GM21786 (cell line): ENCODE results near the gene CAMTA1.

Source experiments
- ATAC-seq: cut with Tn5 transposase; IDR thresholded peaks from one replicate; pipeline ENCODE4 v1.9.1; 2021; ENCODE audit not compliant: unreplicated experiment

The CAMTA1 gene

DNA sequence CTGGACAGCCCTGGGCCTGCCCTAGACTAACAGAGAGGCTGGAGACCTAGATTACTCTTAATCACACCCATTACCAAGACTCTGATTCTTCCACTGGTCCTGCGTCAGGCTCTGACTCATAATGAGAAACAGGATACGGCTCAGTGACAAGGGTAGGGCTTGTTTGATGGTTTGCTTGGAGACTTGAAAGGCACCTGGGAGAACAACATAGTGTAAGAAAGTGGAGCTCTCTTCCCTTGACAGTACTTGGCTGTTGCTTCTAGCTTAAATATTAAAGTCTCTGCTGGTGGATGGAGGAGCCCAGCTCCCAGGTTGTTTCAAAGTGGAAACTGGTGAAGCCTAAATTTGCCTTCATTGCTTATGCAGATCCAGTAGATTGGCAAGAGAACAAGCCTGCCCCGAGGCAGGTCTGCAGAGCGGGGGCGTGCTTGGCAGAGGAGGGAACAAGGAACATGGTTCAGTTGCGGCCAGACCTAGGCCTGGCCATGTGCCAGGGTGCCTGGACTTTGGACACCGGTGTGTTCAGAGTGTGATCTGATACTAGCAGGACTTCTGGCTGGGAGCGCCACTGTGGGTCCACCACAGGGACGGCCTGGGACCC is 480.6 kb downstream of the CAMTA1 start:
- no peak for ATAC-seq

GRCh38 chr1:7266561-7266960 is 481.3 kb downstream of the CAMTA1 start:
- no peak for ATAC-seq

- no peak for ATAC-seq
Observed at GRCh38 chr1:7267493-7267892, 482.2 kb downstream of the CAMTA1 start.

- no peak for ATAC-seq
Observed at GRCh38 chr1:7268983-7269382, 483.7 kb downstream of the CAMTA1 start.

DNA sequence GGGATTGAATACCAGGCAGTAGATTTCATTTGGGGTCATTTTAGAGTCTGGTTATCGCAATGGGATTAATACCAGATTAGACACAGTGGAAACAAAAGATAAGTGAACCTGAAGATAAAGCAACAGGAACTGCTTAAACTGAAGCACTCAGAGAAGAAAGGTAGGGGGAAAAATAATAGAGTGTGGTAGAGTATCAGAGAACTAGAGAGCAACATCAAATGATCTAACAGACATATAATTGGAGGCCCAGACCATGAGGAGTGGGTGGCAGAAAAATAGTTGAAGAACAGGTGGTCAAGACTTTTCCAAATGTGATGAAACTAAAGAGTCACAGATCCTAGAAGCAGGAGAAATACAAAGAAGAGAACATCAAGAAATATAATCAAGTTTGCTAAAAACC is 484.3 kb downstream of the CAMTA1 start:
- no peak for ATAC-seq

DNA sequence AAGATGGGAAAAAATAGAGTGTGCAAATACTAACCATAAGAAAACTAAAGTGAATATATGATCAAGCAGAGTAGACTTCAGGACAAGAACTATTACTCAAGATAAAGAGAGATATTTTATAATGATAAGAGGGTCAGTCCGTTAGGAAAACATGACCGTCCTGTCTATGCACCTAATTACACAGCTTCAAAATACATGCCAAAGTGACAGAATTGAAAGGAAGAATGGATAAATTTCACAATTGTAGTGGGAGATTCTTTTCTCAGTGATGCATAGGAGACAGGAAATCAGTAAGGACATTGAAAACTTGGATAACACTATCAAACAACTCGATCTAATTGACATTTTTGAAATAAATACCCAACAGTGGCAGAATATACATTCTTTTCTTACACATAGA is 489.0 kb downstream of the CAMTA1 start:
- ATAC-seq, result no peak

GRCh38 chr1:7278045-7278444 is 492.8 kb downstream of the CAMTA1 start:
- no peak for ATAC-seq

DNA sequence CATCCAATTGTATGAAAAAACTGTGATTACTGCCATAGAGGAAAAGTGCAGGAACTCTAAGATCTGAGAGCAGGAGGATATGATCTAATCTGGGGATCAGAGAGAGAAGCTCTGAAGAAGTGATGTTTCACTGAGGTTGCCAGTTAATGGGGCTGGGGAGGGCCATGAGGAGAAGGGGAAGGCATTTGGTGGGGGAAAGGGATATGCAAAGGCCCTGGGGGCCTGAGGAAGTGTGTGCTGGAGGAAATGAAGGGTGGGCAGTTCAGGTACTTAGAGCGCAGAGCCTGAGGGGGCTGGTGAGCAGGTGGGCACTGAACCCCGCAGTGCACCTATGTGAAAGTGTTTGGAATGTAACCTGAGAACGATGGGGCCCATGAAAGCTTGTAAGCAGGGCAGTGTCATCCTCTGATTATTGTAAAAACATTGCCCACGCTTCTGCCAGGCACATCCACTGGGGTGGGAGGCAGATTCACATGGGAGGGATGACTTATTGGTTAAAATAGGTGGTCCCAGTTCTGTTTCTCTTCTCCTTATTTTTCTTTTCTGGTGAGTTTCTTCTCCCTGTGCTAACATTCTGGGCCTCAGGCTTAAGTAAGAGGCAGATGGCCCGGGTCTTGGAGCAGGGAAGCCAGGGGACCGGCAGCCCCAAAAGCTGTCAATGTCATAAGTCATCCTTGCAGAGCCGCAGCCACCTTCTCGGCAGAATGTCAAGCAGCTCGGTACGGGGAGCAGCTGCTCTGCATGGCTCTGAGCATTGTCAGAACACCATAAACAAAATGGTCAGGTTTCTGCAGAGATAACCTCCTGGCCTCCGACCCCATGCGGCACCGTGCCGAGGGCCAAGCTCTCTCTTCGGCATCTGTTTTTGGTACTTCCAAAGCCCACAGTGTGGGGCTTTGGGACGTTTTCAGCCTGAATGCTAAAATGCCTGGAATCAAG is 493.8 kb downstream of the CAMTA1 start:
- ATAC-seq, result no peak

DNA sequence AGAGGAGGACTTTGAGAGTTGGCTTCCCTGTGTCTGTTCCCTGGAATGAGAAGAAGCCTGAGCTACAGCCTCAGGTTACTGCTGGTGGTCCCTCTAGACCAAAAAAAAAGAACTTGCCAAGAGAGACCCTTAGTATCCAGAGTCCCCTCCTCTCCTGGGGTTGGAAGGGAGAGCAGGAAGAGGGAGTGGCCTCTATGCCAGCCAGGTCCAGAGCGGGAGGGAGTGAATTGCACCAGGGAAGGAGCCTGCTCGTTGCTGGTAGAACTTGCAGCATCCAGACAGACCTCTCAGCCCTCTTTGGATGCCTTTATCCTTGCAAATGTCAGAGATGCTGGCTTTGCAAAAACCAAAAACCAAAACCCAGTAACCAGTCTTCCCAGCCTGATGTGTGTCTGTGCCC is 494.5 kb downstream of the CAMTA1 start:
- ATAC-seq, result no peak

GRCh38 chr1:7280347-7280960 is 495.2 kb downstream of the CAMTA1 start:
- ATAC-seq, result no peak

DNA sequence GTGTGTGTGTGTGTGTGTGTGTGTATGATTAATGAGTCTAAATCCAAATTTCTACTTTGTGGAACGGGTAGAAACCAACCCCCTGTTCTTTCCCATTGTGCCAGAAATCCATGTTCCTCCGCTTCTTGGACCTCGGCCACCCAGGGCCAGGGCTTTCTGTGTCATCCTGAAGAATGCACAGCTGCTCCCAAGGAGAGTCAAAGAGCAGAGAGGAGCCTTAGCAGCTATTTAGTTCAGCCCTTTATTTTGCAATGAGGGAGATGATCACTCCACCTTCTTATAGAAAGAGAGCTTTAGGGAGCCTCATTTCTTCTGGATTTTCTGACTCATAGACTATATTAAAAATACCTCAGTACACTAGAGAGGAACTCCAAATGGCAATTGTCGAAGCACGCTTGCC is 496.6 kb downstream of the CAMTA1 start:
- ATAC-seq, result no peak

- no peak for ATAC-seq
Observed at GRCh38 chr1:7284839-7285435, 499.7 kb downstream of the CAMTA1 start.

GRCh38 chr1:7285856-7286454 is 500.7 kb downstream of the CAMTA1 start:
- no peak for ATAC-seq

DNA sequence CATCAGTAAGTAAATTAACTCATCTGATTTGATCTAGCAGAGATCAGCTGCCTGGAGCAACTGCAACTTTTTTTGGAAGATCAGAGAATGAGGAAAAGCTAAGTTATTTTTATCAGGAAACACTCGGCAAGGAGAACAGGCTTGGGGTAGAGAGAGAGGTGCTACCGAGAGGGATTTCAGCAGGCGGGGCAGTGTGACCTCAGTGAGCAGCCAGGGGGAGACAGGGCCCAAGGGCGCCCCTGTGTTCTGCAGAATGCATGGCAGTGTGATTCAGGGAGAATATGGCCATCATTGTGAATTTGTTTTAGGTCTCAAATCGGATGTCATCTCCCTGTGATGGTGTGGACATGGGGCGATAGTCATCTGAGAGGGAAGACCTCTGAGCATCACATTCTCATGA is 501.8 kb downstream of the CAMTA1 start:
- ATAC-seq, result no peak

- no peak for ATAC-seq
Observed at GRCh38 chr1:7288992-7289391, 503.7 kb downstream of the CAMTA1 start.

DNA sequence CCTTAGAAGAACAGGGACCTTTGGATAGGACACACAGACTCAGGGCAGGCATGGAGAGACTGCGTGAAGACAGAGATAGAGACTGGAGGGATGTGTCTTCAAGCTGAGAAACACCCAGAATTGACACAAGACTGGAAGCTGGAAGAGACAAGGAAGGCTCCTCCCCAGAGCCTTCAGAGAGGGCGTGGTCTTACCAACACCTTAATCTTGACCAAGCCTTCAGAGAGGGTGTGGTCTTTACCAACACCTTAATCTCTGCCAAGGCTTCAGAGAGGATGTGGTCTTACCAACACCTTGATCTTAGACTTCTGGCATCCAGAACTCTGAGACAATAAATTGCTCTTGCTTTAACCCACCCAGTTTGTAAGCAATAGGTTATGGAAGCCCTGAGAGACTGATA is 504.4 kb downstream of the CAMTA1 start:
- ATAC-seq, result no peak

DNA sequence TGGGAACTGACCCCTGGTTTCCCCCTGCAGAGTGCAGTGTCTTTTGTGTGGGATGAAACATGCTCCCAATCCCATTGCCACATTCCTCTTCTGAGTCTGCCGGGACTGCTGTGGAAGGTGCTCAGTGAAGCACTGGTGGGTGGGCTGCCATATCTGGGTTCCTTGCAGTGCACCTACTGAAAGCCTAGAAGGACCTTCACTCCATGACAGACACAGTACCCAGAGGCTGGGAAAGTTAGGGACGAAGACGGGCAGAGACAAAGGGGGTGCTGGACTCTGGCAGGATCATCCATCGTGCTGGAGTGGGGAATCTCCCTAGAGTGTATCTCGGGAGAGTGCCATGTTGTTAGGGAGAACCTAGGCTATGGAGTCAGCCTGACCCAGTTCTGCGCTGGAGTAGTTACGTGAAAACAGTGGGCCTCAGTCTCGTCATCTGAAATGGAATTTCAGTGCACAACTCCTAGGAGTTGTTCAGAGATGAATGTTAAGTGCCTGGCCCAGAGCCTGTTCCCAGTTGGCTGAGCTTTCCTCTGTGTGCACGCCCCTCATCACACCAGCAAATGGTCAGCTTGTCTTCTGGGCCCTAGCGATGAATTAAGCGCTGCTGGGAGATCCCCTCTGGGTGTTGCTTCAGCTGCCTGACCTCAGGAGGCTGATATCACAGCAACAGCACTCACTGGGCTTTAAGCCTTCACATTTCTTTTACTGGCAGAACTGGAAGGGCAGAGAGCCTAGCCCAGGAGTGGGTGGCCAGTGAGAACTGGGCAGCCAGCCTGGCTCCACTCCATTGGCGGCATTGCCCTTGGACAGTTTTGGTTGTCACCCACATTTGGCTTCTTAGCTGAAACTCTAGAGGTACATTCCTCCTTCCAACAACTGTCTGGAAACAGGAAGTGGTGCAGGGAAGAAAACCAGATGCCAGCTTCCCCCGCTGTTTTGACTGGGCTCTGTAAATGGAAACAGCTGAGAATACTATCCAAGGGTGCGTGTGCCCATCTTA is 506.0 kb downstream of the CAMTA1 start:
- ATAC-seq, result no peak

GRCh38 chr1:7292036-7292681 is 506.9 kb downstream of the CAMTA1 start:
- no peak for ATAC-seq

- ATAC-seq, result no peak
Observed at GRCh38 chr1:7292714-7293419, 507.6 kb downstream of the CAMTA1 start.
